Islet precursor cell (in vitro differentiated cells): ENCODE results near the gene FYB1.
"Not testable (repeated sequence)": the region's sequence is repeated elsewhere in the genome, so short reads cannot be mapped to it uniquely, and the experiment has no call there.

Source experiments
- DNase-seq: peaks from one replicate; pipeline ENCODE4 v3.0.0-alpha.2; 2018

The FYB1 gene

GRCh38 chr5:39226558-39226957, 7.2 kb upstream of the FYB1 start:
- DNase-seq = no peak

DNA sequence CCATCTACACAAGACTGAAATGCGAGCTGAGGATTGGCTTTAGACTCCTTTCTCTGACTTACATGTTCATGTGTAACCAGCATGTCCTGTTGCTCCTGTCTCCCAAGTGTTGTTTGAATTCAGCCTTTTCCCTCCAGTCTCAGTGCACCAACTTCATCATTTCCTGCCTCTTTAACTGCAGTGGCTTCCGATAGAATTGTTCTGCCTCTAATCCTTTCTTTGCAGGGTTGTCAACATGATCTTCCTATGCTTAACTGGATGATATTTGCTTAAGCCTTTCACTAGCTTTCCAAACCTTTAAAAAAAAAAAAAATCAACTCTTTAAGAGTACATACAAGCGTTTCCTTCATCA, 6.7 kb upstream of the FYB1 start:
- no peak for DNase-seq

- DNase-seq = no peak
Measured at GRCh38 chr5:39225405-39226099, 6.2 kb upstream of the FYB1 start.

- peak; percentile 64 for DNase-seq
Measured at GRCh38 chr5:39224196-39224761, 4.9 kb upstream of the FYB1 start.

GRCh38 chr5:39223565-39224156, 4.3 kb upstream of the FYB1 start:
- DNase-seq = no peak

GRCh38 chr5:39221671-39222070, 2.3 kb upstream of the FYB1 start:
- not testable (repeated sequence) for DNase-seq

GRCh38 chr5:39220280-39221030, 1.1 kb upstream of the FYB1 start:
- DNase-seq = no peak

DNA sequence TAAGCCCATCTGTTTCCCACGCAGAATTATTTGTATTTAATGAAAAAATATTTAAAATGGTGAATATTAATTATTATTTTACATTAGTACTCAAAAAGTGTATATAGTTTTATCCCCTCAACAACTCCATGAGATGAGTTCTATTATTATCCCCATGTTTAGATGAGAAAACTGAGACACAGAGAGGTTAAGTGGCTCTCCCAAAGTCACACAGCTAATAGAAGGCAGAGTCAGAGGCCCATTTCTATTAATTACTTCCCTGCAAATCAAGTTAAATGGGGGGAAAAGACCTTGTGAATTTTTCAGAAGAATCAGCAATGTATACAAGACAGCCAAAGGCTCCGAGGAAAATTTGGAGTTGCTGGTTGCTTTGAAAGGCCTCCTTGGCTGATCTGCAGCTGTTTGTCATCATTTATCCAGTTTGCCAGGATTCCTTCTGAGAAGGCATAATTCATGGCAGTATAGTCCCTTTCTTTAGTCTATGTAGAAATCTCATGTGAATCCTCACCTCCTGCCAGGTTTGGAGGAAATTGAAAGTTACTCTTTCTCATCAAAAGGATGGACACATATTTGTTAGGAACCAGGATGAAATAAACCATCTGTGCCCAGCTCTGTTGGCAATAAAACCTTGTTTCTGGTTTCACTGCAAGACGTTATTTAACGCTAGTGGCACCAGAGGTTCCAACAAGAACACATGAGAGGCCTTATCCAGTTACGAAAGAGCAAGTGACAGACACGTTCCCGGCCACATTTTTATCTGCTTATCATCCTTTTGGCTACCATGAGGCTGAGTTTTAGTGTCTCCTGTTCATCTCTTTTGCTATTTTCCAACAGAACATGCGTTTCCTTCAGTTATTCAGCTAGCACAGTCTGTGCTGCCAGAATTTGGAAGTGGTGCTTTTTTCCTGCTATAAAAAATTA, 621 bp downstream of the FYB1 start:
- DNase-seq = no peak

GRCh38 chr5:39217365-39218281, 1.7 kb downstream of the FYB1 start:
- DNase-seq = peak; percentile 73

- DNase-seq = no peak
Measured at GRCh38 chr5:39216631-39217030, 2.7 kb downstream of the FYB1 start.

- DNase-seq = no peak
Measured at GRCh38 chr5:39215857-39216256, 3.5 kb downstream of the FYB1 start.

- DNase-seq = no peak
Measured at GRCh38 chr5:39214912-39215709, 4.3 kb downstream of the FYB1 start.

DNA sequence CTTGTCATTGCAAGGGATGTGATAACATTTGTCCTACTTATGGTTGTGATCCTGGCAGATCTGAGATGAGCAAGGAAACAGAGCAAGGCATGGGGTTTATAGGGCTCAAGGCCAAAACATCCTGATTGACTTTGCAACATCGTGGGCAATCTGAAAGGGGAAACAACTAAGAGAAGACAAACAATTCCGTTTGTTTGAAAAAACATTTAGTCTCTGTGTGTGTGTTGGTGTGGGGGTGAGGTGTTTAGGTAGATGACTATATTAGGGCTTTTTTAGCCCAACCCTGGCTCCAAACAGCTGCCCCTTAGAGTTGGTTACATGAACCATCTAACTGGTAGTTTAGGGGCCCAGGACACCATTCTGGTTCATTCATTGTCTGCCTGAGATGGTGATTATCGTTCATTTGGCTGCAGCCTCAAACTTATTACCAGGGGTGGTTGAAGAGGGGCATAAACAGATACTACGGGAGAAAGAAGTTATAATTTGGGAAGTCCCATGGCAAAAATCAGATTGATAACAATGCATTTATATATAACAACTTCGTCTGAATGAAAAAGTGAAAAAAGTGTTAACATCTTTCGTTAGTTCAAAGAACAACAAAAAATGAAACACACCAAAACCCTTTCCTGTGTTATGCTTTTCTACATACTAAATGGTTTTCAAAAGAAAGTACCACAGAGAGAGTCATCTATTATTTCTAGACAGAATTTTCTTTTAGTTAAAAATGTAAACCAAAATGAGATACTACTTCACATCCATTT, 5.7 kb downstream of the FYB1 start:
- no peak for DNase-seq

- DNase-seq = no peak
Measured at GRCh38 chr5:39211773-39212172, 7.6 kb downstream of the FYB1 start.

- peak; percentile 63 for DNase-seq
Measured at GRCh38 chr5:39209924-39210323, 9.4 kb downstream of the FYB1 start.

DNA sequence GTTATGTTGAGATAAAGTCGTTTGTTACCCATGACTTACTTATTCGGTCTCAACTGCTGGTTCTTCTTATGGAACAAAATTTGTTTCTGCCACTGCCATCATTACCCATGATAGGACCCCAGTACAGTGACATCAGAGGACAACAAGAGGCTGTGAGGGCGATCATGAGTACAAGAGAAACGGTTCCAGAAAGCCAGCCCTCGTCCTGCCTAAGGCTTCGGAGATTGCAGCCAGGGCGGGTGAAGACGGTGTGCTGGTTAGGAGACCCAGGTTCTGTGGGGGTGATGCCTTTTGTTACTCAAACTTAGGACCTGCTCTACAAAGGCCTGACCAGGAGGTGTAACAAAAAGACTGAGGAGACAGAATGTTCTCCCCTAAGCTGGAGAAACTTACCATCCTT, 10.9 kb downstream of the FYB1 start:
- no peak for DNase-seq

- no peak for DNase-seq
Measured at GRCh38 chr5:39207345-39208045, 11.9 kb downstream of the FYB1 start.

DNA sequence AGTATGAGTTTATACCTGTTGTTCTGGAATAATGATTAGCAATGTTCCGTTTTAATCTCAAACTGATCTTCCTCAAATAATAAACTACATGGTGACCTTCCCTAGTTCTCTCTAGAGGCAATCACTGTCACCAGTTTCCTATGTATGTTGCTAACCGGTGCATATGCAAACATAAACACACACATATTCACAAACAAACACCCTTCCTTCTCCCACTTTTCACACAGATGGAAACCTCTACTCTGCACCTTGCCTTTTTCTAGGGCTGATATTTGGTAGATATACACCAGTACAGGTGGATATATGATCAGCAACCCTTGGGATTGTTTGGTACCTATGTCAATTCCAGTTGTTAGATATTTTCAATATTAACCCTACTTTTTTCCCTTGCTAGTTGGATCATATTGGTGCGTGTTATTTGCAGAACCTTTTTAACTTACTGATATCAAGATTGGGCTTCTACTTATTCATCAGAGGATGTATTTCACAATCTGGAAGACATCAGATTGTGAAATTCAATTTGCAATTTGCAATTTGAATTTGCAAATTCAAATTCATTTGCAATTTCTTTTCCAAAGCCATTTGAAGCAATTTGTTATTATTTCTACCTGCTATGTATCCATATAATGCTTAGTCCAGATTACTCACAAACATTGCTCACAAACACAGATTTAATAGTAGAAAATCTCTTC, 12.6 kb downstream of the FYB1 start:
- no peak for DNase-seq

GRCh38 chr5:39205550-39205949, 13.8 kb downstream of the FYB1 start:
- no peak for DNase-seq
